NCI-H82 treated with DMSO at 0.1 percent for 48 hours (cell line): ENCODE results near the gene FGR.
"Not testable (repeated sequence)": the region's sequence is repeated elsewhere in the genome, so short reads cannot be mapped to it uniquely, and the experiment has no call there.

Experiments
- DNase-seq: peaks from one replicate; lab custom pipeline; 2025; ENCODE audit not compliant: unreplicated experiment; lab: John Stamatoyannopoulos, UW

Gene FGR

GRCh38 chr1:27635396-27636142 is 584 bp upstream of the FGR start:
- no peak for DNase-seq

- no peak for DNase-seq
These were observed 604 bp downstream of the FGR start for GRCh38 chr1:27634177-27634984.

- DNase-seq: no peak
These were observed 1.3 kb downstream of the FGR start for GRCh38 chr1:27633640-27634176.

GRCh38 chr1:27633298-27633610 is 1.7 kb downstream of the FGR start:
- DNase-seq: no peak

- DNase-seq: no peak
These were observed 2.3 kb downstream of the FGR start for GRCh38 chr1:27632387-27633297.

GRCh38 chr1:27630859-27631491 is 4.0 kb downstream of the FGR start:
- DNase-seq: no peak

GRCh38 chr1:27628712-27629111 is 6.3 kb downstream of the FGR start:
- no peak for DNase-seq

GRCh38 chr1:27627733-27628132 is 7.3 kb downstream of the FGR start:
- DNase-seq: not testable (repeated sequence)

GRCh38 chr1:27627061-27627460 is 7.9 kb downstream of the FGR start:
- no peak for DNase-seq

GRCh38 chr1:27626031-27626935 is 8.7 kb downstream of the FGR start:
- no peak for DNase-seq

GRCh38 chr1:27624467-27625178 is 10.4 kb downstream of the FGR start:
- DNase-seq: no peak

GRCh38 chr1:27623327-27624212 is 11.4 kb downstream of the FGR start:
- no peak for DNase-seq

- no peak for DNase-seq
These were observed 12.2 kb downstream of the FGR start for GRCh38 chr1:27622828-27623227.

GRCh38 chr1:27621051-27621920 is 13.7 kb downstream of the FGR start:
- DNase-seq: no peak

GRCh38 chr1:27619782-27620438 is 15.1 kb downstream of the FGR start:
- not testable (repeated sequence) for DNase-seq

- DNase-seq: no peak
These were observed 16.5 kb downstream of the FGR start for GRCh38 chr1:27618341-27619082.
